Subcutaneous adipose tissue (tissue), 4 donors: ENCODE data around the gene CIROP. TPM values are rescaled to one million over a fixed set of nuclear protein-coding genes. Genes with fewer than 3 reads are reported as not detected.

Source experiments
- CTCF ChIP-seq: fragments of 450-650 bp; IDR thresholded peaks from one replicate; pipeline ENCODE4 v1.5.1; 2016; ENCODE audit warnings: low read depth, mild to moderate bottlenecking, control low read depth, antibody characterized with exemption, moderate library complexity
- total RNA-seq, 4 donors: library from RNA; depleted of rRNA; stranded (reverse); fragments of >200 nt; gene quantifications; one replicate each; pipeline ENCODE4 v1.1.0, GENCODE V29; 2016

The CIROP gene
- total RNA-seq, 4 donors from 2014 or later: not detected

- TF ChIP-seq CTCF: no peak
Observed at GRCh38 chr14:23128969-23129758, 24.4 kb upstream of the CIROP start.

GRCh38 chr14:23127861-23128260, 23.1 kb upstream of the CIROP start:
- no peak for TF ChIP-seq CTCF

GRCh38 chr14:23126548-23127278, 21.9 kb upstream of the CIROP start:
- TF ChIP-seq CTCF: no peak

GRCh38 chr14:23125933-23126524, 21.2 kb upstream of the CIROP start:
- TF ChIP-seq CTCF: no peak

GRCh38 chr14:23125011-23125410, 20.2 kb upstream of the CIROP start:
- TF ChIP-seq CTCF: no peak

- no peak for TF ChIP-seq CTCF
Observed at GRCh38 chr14:23124337-23124954, 19.7 kb upstream of the CIROP start.

- TF ChIP-seq CTCF: no peak
Observed at GRCh38 chr14:23123419-23123818, 18.6 kb upstream of the CIROP start.
